Measurements from ENCODE around the gene NTM.

The NTM gene

DNA sequence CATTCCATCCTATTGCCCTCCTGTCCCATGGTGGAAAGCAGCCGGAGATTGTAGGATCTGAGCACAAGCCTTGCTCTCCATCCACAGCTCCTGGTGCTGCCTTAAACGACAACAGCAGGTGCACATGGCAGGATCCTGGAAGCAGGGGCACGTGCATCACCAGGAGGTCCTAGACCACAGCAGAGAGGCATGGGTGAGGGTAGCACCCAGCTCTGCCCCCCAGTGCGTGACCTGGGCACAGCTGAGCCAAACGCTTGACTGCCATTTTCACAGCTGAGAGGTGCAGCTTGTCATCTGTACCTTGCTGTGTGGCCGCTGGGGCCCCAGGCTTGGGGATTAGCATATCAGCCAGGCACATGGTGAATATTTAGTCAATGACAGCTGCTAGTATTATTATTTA is 92.7 kb downstream of the NTM start:
- Histone ChIP-seq H3K27ac (ENCODE audit: low read depth, low read length, poor library complexity, severe bottlenecking) (no peak overlapping the region), H3K27me3 (ENCODE audit: insufficient read depth, low read length) (no peaks in the 10 kb centered on the region), H2AFZ (ENCODE audit: low read length) (no peak overlapping the region)

DNA sequence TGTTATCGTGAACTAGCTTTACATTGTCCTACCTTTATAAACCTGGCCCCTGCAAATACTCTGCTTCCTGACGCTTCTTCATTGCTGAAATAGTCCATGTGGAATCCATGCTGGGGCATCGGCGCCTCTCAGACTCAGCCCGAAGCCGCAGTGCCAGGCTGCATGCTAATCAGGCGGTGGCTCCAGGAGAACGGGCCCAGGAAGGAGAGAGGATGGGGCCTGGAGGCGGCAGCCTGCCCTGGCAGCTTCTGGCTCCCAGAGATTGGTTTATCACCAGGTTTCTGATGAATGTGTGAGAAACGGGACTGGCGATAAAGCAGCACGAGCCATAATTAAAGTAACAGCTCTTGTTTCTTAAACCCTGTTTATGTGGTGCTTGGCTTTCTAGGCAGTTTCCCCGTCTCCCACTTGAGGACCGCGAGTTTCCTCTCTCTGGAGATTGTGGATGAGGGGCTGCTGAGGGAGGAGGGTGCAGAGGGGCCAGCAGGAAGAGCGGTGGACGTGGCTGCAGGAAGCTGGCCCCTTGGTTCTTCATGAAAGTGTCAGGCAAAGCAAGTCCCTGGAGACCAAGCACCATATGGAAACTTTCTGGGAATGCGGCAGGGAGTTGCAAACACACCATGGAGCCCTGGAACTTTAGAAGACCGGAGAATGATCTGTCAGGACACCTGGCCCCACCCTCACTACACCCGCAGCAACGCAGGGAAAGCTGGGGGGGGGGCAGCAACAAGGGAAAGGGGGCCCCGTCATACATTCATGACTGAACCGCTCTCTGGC is 93.4 kb downstream of the NTM start:
- H3K36me3 ChIP-seq (ENCODE audit: insufficient read depth, low read length): no peaks in the 10 kb centered on the region
- no peak overlapping the region for H3K4me2 ChIP-seq (ENCODE audit: low read length)
- H3K4me3 ChIP-seq (ENCODE audit: low read depth, low read length, poor library complexity, severe bottlenecking): no peak overlapping the region
- H3K9me3 ChIP-seq (ENCODE audit: low read length): no peaks in the 10 kb centered on the region
- H3K27me3 ChIP-seq (ENCODE audit: insufficient read depth, low read length): no peaks in the 10 kb centered on the region
- H3K4me1 ChIP-seq (ENCODE audit: insufficient read depth, low read length, severe bottlenecking): no peaks in the 10 kb centered on the region
- H4K20me1 ChIP-seq (ENCODE audit: insufficient read depth, low read length): no peaks in the 10 kb centered on the region
- no peak overlapping the region for H2AFZ ChIP-seq (ENCODE audit: low read length)
- no peak overlapping the region for H3K9ac ChIP-seq (ENCODE audit: low read length)
- H3K27ac ChIP-seq (ENCODE audit: low read depth, low read length, poor library complexity, severe bottlenecking): no peak overlapping the region
- H3K9me2 ChIP-seq (ENCODE audit: low read depth, low read length): no peaks in the 10 kb centered on the region
- TF ChIP-seq EZH2 (IDR thresholded peaks at IDR 0.05; ENCODE audit: borderline replicate concordance, low read length): no peak
- TF ChIP-seq, protein P1, sequence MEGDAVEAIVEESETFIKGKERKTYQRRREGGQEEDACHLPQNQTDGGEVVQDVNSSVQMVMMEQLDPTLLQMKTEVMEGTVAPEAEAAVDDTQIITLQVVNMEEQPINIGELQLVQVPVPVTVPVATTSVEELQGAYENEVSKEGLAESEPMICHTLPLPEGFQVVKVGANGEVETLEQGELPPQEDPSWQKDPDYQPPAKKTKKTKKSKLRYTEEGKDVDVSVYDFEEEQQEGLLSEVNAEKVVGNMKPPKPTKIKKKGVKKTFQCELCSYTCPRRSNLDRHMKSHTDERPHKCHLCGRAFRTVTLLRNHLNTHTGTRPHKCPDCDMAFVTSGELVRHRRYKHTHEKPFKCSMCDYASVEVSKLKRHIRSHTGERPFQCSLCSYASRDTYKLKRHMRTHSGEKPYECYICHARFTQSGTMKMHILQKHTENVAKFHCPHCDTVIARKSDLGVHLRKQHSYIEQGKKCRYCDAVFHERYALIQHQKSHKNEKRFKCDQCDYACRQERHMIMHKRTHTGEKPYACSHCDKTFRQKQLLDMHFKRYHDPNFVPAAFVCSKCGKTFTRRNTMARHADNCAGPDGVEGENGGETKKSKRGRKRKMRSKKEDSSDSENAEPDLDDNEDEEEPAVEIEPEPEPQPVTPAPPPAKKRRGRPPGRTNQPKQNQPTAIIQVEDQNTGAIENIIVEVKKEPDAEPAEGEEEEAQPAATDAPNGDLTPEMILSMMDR (IDR thresholded peaks at IDR 0.05; ENCODE audit: low read length): no peak
- H3F3A ChIP-seq (ENCODE audit: insufficient read depth, low read length): no peaks in the 10 kb centered on the region
- H3K79me2 ChIP-seq (ENCODE audit: insufficient read depth, low read length): no peaks in the 10 kb centered on the region

More for the DNA sequence above, 92.7 kb downstream of the NTM start:
- Histone ChIP-seq H3K4me1 (ENCODE audit: insufficient read depth, low read length, severe bottlenecking) (no peaks in the 10 kb centered on the region), H3F3A (ENCODE audit: insufficient read depth, low read length) (no peaks in the 10 kb centered on the region), H3K9me2 (ENCODE audit: low read depth, low read length) (no peaks in the 10 kb centered on the region), H3K9ac (ENCODE audit: low read length) (no peak overlapping the region), H3K36me3 (ENCODE audit: insufficient read depth, low read length) (no peaks in the 10 kb centered on the region), H3K4me2 (ENCODE audit: low read length) (no peak overlapping the region), H3K79me2 (ENCODE audit: insufficient read depth, low read length) (no peaks in the 10 kb centered on the region), H3K9me3 (ENCODE audit: low read length) (no peaks in the 10 kb centered on the region), H4K20me1 (ENCODE audit: insufficient read depth, low read length) (no peaks in the 10 kb centered on the region), H3K4me3 (ENCODE audit: low read depth, low read length, poor library complexity, severe bottlenecking) (no peak overlapping the region)
- TF ChIP-seq, protein P1 (IDR thresholded peaks at IDR 0.05; ENCODE audit: low read length): no peak
- TF ChIP-seq EZH2 (IDR thresholded peaks at IDR 0.05; ENCODE audit: borderline replicate concordance, low read length): no peak

DNA sequence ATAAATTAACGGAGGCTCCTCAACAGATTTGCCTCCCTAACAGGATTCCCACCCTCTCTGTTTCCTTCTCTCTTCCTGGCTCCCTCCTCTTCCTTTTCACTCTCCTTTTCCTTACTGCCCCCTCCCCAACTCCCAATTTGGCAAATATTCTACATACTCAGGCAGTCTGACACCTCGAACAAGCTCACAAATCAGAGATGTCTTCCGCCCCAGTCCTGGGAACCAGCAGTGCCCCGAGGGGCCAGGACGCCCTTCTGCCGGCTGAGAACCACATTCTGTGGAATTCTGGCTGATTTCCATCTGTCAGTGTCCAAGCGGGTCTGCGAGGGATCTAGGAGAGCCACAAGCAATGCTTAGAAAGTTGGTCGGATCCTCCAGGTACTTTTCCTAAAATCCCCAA is 94.0 kb downstream of the NTM start:
- Histone ChIP-seq H3K4me1 (ENCODE audit: insufficient read depth, low read length, severe bottlenecking) (no peaks in the 10 kb centered on the region), H3K9ac (ENCODE audit: low read length) (no peak overlapping the region), H3F3A (ENCODE audit: insufficient read depth, low read length) (no peaks in the 10 kb centered on the region), H3K36me3 (ENCODE audit: insufficient read depth, low read length) (no peaks in the 10 kb centered on the region), H3K27me3 (ENCODE audit: insufficient read depth, low read length) (no peaks in the 10 kb centered on the region), H3K4me2 (ENCODE audit: low read length) (no peak overlapping the region), H4K20me1 (ENCODE audit: insufficient read depth, low read length) (no peaks in the 10 kb centered on the region), H3K4me3 (ENCODE audit: low read depth, low read length, poor library complexity, severe bottlenecking) (no peak overlapping the region), H3K9me2 (ENCODE audit: low read depth, low read length) (no peaks in the 10 kb centered on the region), H3K27ac (ENCODE audit: low read depth, low read length, poor library complexity, severe bottlenecking) (no peak overlapping the region), H3K79me2 (ENCODE audit: insufficient read depth, low read length) (no peaks in the 10 kb centered on the region), H3K9me3 (ENCODE audit: low read length) (no peaks in the 10 kb centered on the region), H2AFZ (ENCODE audit: low read length) (no peak overlapping the region)
- TF ChIP-seq, protein P1 (IDR thresholded peaks at IDR 0.05; ENCODE audit: low read length): no peak
- TF ChIP-seq EZH2 (IDR thresholded peaks at IDR 0.05; ENCODE audit: borderline replicate concordance, low read length): no peak

Data from OCI-LY1 (cell line).